Measurements from ENCODE around the gene TBCD.

TBCD gene

DNA sequence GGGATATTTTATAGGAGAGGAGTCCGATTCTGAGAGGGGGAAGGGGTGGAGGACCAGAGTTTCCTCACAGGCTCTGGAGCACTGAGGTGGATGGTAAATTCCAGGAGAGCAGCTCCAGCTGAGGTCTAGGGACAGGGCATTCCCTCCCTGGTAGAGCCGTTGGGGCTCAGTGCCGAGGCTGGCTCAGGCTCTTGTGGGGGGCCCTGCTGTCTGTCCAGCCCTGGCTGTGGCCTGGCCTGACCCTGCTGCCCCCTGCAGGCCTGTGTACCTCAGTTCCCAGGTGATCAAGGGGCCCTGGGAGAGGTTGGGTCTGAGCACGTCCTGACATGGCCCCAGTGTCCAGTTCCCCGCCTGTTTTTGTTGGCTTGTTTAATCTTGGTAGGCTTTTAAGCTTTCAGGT is 71.1 kb downstream of the TBCD start:
- TF ChIP-seq, protein P1, sequence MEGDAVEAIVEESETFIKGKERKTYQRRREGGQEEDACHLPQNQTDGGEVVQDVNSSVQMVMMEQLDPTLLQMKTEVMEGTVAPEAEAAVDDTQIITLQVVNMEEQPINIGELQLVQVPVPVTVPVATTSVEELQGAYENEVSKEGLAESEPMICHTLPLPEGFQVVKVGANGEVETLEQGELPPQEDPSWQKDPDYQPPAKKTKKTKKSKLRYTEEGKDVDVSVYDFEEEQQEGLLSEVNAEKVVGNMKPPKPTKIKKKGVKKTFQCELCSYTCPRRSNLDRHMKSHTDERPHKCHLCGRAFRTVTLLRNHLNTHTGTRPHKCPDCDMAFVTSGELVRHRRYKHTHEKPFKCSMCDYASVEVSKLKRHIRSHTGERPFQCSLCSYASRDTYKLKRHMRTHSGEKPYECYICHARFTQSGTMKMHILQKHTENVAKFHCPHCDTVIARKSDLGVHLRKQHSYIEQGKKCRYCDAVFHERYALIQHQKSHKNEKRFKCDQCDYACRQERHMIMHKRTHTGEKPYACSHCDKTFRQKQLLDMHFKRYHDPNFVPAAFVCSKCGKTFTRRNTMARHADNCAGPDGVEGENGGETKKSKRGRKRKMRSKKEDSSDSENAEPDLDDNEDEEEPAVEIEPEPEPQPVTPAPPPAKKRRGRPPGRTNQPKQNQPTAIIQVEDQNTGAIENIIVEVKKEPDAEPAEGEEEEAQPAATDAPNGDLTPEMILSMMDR (conservative IDR thresholded peaks at IDR 0.05): peak; percentile 32
- no peak overlapping the region for H3K27ac ChIP-seq

DNA sequence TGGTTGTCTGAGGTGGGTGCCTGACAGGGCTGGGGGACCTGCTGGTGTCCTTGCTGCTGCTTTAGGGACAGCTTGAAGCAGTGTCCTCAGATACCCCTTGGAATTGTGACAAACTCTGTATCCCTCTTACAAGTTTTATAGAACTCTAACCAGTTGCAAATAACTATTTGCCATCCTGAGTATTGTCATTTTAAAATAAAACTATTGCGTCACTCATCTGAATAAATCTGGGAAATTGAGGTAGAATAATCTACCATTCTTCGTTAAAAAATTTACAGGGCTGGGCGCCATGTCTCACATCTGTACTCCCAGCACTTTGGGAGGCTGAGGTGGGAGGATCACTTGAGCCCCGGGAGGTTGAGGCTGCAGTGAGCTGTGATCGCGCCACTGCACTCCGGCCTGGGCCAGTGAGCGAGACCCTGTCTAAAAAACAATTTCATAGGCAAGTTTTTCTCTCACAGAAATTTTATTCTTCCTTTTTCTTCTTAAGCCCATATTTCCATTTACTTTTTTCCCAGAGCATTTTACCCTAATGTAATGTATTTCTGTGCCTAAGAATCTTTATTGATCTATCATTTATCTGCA is 73.8 kb downstream of the TBCD start:
- H3K27ac ChIP-seq: peak overlapping the region; percentile 36; the same call in 1 of the 2 replicates
- TF ChIP-seq, protein P1 (conservative IDR thresholded peaks at IDR 0.05): no peak

DNA sequence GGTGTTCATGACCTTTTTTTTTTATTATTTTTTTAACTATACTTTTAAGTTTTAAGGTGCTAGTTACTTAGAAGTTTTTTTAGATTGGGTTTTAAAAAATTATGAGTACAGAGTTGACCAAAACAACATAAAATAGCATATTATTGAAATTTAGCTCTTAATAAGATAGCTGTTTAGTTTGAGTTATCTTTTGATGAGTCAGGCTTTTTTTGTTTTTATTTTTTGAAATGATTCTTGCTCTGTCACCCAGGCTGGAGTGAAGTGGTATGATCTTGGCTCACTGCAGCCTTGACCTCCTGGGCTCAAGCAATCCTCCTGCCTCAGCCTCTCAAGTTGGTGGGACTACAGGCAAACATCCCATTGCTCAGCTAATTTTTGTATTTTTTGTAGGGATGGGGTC is 74.3 kb downstream of the TBCD start:
- TF ChIP-seq, protein P1 (conservative IDR thresholded peaks at IDR 0.05): no peak
- H3K27ac ChIP-seq: no peak overlapping the region

DNA sequence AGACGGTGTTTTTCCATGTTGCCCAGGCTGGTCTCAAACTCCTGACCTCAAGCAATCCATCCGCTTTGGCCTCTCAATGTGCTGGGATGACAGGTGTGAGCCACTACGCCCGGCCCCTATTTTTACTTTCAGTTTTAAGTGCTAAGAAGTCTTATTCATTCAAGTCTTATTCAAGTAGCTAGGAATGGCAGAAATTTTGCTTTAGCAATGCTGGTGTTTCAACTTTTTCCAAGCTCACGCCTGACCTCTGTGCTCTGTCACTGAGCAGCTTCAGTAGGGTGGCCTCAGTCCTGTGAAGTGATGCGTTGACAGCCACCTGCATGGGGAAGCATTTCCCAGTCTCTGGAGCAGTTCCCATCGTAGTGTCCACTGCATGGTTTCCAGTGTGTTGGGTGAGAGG is 75.1 kb downstream of the TBCD start:
- TF ChIP-seq, protein P1 (conservative IDR thresholded peaks at IDR 0.05): no peak
- H3K27ac ChIP-seq: no peak overlapping the region

DNA sequence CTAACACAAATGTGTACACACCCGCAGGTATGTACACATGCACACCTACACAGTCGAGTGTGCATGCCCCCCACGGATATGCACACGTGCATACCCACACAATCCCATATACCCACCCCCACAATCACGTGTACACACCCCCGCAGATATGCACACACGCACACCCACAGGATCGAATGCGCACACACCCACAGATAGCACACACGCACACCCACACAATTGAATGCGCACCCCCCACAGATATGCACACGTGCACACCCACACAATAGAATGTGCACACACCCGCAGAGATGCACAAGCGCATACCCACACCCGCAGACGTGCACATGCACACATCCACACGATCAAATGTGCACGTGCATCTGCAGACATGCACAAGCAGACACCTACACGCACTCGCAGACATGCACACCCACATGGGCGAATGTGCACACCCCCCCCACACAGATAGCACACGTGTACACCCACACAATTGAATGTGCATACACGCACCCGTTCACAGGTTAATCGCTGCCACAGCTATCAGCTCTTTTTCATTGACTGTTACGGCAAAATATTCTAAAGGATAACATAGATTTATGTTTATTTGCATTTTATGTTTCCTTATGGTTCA is 77.1 kb downstream of the TBCD start:
- no peak overlapping the region for H3K27ac ChIP-seq
- TF ChIP-seq, protein P1 (conservative IDR thresholded peaks at IDR 0.05): no peak

DNA sequence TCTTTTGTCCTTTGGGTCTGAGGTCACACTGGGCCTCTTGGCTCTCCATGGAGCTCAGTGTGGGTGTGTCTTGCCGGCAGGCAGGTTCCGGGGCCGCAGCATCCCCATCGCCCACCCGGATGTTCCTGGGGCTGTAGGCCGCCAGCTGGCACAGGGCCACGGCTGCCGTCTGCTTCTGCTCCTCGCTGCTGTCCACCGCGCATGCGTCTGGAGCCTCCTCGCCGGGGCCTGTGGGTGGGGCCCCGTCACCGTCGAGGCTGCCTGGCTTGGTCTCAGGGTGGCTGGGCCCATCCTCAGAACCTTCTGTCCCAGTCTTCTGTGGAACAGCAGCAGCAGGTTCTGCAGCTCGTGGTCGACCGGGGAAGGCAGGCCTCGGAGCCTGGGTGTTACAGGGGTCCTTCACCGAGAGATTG is 78.4 kb downstream of the TBCD start:
- TF ChIP-seq, protein P1 (conservative IDR thresholded peaks at IDR 0.05): no peak
- no peak overlapping the region for H3K27ac ChIP-seq

DNA sequence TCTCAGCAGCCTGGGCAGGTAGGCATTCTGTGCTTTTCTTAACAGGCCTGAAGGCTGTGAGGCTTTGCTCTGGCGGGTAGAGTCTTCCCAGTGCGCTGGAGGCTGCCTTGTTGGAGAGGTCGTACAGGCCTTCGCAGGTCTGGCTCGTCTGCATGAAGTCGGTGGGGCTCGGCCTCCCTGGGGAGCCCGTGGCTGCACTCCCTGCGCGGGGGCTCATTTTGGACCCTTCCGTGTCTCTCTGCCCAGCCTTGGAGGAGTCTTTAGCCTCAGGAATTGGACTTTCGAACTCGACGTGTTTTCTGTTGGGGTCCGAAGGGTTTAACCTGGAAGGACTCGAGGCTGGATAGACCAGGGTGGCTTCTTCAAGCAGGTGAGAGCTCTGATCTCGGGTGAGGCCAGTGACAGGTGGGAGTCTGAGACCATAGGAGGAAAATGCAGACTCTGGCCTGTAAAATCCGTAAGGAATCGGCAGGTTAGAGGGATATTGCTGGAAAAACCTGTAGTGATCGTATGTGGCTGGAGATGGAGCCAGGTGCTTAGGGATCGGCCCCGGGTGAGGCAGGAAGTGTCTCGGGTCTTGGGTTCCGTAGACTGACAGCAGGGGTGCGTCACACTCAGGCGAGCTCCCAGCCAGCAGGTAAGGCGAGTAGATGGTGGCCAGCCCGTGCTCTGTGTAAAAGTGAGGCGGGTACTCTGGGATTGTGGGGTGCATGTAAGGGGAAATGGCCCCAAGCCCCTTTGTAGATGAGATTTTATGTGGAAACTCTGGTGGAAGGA is 79.4 kb downstream of the TBCD start:
- TF ChIP-seq, protein P1 (conservative IDR thresholded peaks at IDR 0.05): no peak
- no peak overlapping the region for H3K27ac ChIP-seq

Data from VCaP (cell line).